Activated CD4-positive, alpha-beta T cell treated with anti-CD3 and anti-CD28 coated beads for 4 hours (primary cell): ENCODE data around the gene CD19.
"Not testable (repeated sequence)": the region's sequence is repeated elsewhere in the genome, so short reads cannot be mapped to it uniquely, and the experiment has no call there.

Experiments used
- DNase-seq, 2 donors: peaks; one replicate each; pipeline ENCODE4 v3.0.0-alpha.2; 2020

CD19 gene

DNA sequence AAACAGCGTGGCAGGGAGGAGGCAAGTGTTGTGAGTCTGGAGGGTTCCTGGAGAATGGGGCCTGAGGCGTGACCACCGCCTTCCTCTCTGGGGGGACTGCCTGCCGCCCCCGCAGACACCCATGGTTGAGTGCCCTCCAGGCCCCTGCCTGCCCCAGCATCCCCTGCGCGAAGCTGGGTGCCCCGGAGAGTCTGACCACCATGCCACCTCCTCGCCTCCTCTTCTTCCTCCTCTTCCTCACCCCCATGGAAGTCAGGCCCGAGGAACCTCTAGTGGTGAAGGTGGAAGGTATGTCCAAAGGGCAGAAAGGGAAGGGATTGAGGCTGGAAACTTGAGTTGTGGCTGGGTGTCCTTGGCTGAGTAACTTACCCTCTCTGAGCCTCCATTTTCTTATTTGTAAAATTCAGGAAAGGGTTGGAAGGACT lies at the start of gene CD19:
CD19 (plus strand) TSS at position 171 of the 425 bp plus-strand sequence; CDS start at position 201, 30 bp downstream.
- no peak for DNase-seq

- no peak for DNase-seq
These were observed 49.1 kb upstream of the CD19 start for GRCh38 chr16:28882551-28883160.

- DNase-seq: no peak
These were observed 48.4 kb upstream of the CD19 start for GRCh38 chr16:28883221-28883996.

GRCh38 chr16:28884045-28884444 lies 47.7 kb upstream of the CD19 start:
- no peak for DNase-seq

- no peak for DNase-seq
These were observed 44.8 kb upstream of the CD19 start for GRCh38 chr16:28886945-28887344.

DNA sequence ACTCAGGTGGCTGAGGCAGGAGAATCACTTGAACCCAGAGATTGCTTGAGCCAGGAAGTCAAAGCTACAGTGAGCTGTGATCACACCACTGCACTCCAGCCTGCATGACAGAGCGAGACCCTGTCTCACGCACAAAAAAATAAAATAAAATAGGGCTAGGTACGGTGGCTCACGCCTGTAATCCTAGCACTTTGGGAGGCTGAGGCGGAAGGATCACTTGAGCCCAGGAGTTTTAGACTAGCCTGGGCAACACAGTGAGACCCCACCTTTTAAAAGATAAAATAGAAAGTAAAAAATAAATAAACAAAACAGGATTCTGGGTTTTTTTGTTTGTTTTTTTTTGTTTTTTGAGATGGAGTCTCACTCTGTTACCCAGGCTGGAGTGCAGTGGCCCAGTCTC lies 41.4 kb upstream of the CD19 start:
- not testable (repeated sequence) for DNase-seq

GRCh38 chr16:28891964-28892890 lies 39.5 kb upstream of the CD19 start:
- no peak for DNase-seq

GRCh38 chr16:28893291-28893690 lies 38.5 kb upstream of the CD19 start:
- no peak for DNase-seq

- no peak for DNase-seq
These were observed 36.2 kb upstream of the CD19 start for GRCh38 chr16:28895609-28896008.

DNA sequence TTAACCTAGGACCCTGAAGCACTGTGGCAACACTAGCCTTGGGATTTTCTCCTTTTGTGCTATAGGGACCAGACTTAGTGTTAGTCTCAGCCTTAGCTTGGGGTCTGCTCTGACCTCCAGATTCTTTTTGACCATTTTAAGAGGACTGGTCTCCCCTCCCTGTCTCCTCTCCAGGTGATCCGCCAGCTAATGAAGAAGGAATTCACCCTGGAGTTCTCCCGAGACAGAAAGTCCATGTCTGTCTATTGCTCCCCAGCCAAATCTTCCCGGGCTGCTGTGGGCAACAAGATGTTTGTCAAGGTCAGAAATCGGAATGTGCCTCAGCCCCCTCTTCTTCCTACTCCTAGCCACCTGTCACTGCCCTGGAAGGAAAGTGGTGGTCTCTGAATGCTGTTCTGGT lies 33.9 kb upstream of the CD19 start:
- DNase-seq: no peak

DNA sequence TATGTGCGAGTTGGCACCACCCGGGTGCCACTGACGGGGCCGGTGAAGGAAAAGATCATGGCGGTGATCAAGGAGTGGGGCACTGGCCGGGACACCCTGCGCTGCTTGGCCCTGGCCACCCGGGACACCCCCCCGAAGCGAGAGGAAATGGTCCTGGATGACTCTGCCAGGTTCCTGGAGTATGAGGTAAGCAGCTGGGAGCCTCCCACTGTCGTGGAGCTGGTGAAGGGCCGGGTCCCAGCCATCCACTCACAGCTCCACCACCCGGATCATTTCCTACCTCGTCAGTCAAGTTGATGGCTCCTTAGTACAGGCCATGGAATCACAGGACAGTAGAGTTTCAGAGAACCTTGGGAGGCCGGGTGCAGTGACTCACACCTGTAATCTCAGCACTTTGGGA lies 33.5 kb upstream of the CD19 start:
- DNase-seq: no peak

DNA sequence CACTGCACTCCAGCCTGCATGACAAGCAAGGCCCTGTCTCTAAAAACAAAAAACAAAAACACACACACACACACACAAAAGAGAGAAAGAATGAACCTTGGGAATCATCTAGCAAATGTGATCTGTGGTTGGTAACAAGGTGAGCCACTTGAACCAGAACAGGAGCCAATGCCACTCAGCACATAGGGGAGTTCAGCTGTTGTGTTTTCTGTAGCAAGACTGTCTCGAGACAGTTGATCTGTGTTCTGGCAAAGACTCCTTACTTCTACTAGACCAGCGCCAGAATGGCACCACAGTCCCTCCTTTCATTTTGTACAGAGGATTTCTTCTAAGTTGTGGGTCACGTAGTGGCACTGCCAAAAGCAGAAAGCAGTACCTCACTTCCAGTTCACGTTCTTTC lies 32.8 kb upstream of the CD19 start:
- no peak for DNase-seq

GRCh38 chr16:28899882-28900590 lies 31.7 kb upstream of the CD19 start:
- no peak for DNase-seq

GRCh38 chr16:28900601-28901000 lies 31.2 kb upstream of the CD19 start:
- DNase-seq: no peak

GRCh38 chr16:28901862-28902261 lies 29.9 kb upstream of the CD19 start:
- DNase-seq: no peak

DNA sequence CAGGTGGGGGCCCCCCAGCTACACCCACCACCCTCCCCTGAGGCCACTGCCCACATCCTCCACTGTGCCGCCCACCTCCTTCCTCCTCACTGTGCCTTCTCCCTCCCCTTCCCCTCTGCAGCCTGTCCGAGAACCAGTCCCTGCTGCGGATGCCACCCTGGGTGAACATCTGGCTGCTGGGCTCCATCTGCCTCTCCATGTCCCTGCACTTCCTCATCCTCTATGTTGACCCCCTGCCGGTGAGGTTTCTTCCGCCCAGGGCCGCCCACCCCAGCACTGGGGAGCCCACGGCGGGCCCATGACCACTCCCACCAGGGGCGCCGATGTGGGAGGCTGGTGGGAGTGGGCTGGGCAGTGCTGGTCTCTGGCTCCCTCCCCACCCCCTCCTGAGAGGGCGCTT lies 28.9 kb upstream of the CD19 start:
- DNase-seq: no peak

DNA sequence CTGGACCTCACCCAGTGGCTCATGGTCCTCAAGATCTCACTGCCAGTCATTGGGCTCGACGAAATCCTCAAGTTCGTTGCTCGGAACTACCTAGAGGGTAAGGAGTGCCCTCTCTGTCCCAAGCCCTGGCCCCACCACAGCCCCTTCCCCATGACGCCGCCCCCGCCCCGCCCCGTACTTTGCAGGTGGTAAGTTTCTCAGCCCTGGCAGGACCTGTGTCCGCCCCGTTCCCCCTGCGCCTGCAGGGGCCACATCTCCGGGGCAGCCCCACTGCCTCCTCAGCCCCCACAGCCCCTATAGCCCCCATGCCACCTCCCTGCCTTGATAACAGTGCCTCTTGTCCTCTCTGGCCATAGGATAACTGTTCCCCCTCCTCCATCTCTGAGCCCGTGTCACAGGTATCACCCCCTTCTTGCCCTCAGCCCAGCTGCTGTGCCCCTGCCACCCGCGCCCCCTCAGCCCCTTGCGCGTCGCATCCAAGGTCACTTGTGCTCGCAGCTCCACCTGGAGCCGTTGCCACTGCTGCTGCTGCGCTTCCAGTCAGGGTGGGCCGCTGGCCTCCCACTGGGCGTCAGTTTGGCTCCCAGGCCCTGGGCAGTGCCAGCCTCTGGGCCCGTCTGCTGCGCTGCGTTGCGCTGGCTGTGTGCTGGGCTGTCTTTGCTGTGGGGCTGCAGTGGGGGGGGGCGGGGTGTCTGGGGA lies 28.3 kb upstream of the CD19 start:
- no peak for DNase-seq

- no peak for DNase-seq
These were observed 27.4 kb upstream of the CD19 start for GRCh38 chr16:28904363-28904762.

GRCh38 chr16:28904828-28905227 lies 26.9 kb upstream of the CD19 start:
- DNase-seq: no peak

DNA sequence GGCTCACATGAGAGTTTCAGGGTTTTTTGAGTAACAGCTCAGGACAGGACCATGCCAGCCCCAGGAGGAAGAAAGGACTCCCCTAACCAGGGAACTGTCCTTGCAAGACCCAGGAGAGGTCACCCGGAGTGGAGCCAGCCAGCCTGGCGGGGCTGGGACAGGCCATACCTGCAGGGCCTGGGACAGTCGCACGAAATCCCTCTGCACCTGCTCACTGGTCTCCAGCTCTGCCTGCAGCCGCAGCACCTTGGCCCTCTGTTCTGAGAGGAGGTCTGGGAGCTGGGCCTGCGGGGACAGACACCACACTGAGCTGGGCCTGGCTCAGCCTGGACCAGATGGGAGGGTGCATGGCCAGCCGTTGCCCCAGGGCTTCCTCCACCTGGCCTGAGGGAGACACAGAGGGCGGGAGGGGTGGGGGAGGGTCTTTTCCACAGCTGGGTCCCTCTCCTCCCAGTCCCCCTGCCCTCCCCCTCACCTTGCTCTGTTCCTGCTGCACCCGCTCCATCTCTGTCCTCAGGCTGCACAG lies 26.5 kb upstream of the CD19 start:
- no peak for DNase-seq

- no peak for DNase-seq
These were observed 25.9 kb upstream of the CD19 start for GRCh38 chr16:28905800-28906372.
